ENCODE measurements around the gene TEX22.
"Not testable (repeated sequence)": the region's sequence is repeated elsewhere in the genome, so short reads cannot be mapped to it uniquely, and the experiment has no call there.

DNA sequence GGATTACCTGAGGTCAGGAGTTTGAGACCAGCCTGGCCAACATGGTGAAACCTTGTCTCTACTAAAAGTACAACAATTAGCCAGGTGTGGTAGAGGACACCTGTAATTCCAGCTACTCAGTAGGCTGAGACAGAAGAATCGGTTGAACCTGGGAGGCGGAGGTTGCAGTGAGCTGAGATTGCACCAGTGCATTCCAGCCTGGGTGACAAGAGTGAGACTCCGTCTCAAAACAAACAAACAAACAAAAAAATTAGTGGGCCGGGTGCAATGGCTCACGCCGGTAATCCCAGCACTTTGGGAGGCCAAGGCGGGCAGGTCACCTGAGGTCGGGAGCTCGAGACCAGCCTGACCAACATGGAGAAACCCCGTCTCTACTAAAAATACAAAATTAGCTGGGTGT is 36.9 kb upstream of the TEX22 start:
- TF ChIP-seq, protein P1, sequence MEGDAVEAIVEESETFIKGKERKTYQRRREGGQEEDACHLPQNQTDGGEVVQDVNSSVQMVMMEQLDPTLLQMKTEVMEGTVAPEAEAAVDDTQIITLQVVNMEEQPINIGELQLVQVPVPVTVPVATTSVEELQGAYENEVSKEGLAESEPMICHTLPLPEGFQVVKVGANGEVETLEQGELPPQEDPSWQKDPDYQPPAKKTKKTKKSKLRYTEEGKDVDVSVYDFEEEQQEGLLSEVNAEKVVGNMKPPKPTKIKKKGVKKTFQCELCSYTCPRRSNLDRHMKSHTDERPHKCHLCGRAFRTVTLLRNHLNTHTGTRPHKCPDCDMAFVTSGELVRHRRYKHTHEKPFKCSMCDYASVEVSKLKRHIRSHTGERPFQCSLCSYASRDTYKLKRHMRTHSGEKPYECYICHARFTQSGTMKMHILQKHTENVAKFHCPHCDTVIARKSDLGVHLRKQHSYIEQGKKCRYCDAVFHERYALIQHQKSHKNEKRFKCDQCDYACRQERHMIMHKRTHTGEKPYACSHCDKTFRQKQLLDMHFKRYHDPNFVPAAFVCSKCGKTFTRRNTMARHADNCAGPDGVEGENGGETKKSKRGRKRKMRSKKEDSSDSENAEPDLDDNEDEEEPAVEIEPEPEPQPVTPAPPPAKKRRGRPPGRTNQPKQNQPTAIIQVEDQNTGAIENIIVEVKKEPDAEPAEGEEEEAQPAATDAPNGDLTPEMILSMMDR (IDR thresholded peaks at IDR 0.05) = not testable (repeated sequence)
- TF ChIP-seq POLR2A (IDR thresholded peaks at IDR 0.05) = not testable (repeated sequence)

Measured in body of pancreas (tissue), 4 donors.